IMR-90 (cell line): ENCODE results near the gene FAM234B. TPM values are rescaled to one million over a fixed set of nuclear protein-coding genes. Genes with fewer than 3 reads are reported as not detected.

ENCODE experiments used
- ATAC-seq: fragments of 200-7000 bp; cut with Tn5 transposase; 2 replicates; pipeline ENCODE4 v1.9.1; 2020; ENCODE audit warnings: low read depth, mild to moderate bottlenecking, moderate library complexity
- BruUV-seq: library from RNA; stranded (reverse); fragments of 400-500 nt; replicated peaks from 2 replicates; lab custom pipeline; 2021; lab: Mats Ljungman, UMichigan
- CTCF ChIA-PET: fragments of 300-600 bp; formaldehyde crosslinking; extraction: SDS; loops from one replicate; lab custom pipeline; 2021; ENCODE audit warnings: antibody characterized with exemption; lab: Yijun Ruan, JAX
- POLR2A ChIA-PET: fragments of 300-600 bp; sonication (Branson Sonifier 250); formaldehyde crosslinking; loops from one replicate; lab custom pipeline; 2022; ENCODE audit warnings: antibody characterized with exemption; ENCODE audit not compliant: unreplicated experiment; lab: Charles Lee
- DNase-seq: peaks from one replicate; pipeline ENCODE4 v3.0.0; 2013
- H2AFZ ChIP-seq: replicated peaks from 2 replicates; pipeline ENCODE3; 2013; ENCODE audit warnings: low read length, mild to moderate bottlenecking; ENCODE audit not compliant: poor library complexity
- H2AK5ac ChIP-seq: 2 replicates; pipeline ENCODE4 v1.6.1; 2013; ENCODE audit warnings: low read depth, low read length, inconsistent platforms
- H2AK9ac ChIP-seq: replicated peaks from 2 replicates; pipeline ENCODE3; 2013; ENCODE audit warnings: mild to moderate bottlenecking, low read depth, low read length, moderate library complexity; ENCODE audit not compliant: poor library complexity
- H2BK120ac ChIP-seq: 2 replicates; pipeline ENCODE4 v1.6.1; 2013; ENCODE audit warnings: low read depth, low read length, inconsistent platforms
- H2BK15ac ChIP-seq: 3 replicates; pipeline ENCODE4 v1.6.1; 2013; ENCODE audit warnings: low read depth, low read length, inconsistent platforms
- H2BK20ac ChIP-seq: 2 replicates; pipeline ENCODE4 v1.6.1; 2013; ENCODE audit warnings: low read depth, mild to moderate bottlenecking, inconsistent platforms, low read length, moderate library complexity
- H2BK5ac ChIP-seq: 2 replicates; pipeline ENCODE4 v1.6.1; 2013; ENCODE audit warnings: mild to moderate bottlenecking, low read depth, low read length, inconsistent platforms; ENCODE audit not compliant: poor library complexity, severe bottlenecking
- H3K14ac ChIP-seq: replicated peaks from 2 replicates; pipeline ENCODE4 v1.6.1; 2013; ENCODE audit warnings: low read depth, low read length, inconsistent platforms
- H3K18ac ChIP-seq: 2 replicates; pipeline ENCODE4 v1.6.1; 2013; ENCODE audit warnings: low read depth, low read length, control low read depth
- H3K23ac ChIP-seq: 2 replicates; pipeline ENCODE4 v1.6.1; 2013; ENCODE audit warnings: low read depth, low read length, inconsistent platforms
- H3K27ac ChIP-seq: 2 replicates; pipeline ENCODE4 v1.5.1; 2013; ENCODE audit warnings: mild to moderate bottlenecking, control low read depth, low read length; ENCODE audit not compliant: insufficient read depth
- H3K27me3 ChIP-seq: 2 replicates; pipeline ENCODE4 v1.6.1; 2013; ENCODE audit warnings: low read length; ENCODE audit not compliant: control insufficient read depth, insufficient read depth
- H3K36me3 ChIP-seq: 2 replicates; pipeline ENCODE4 v1.6.1; 2013; ENCODE audit warnings: low read length, mixed read lengths; ENCODE audit not compliant: control insufficient read depth, insufficient read depth
- H3K4ac ChIP-seq: 2 replicates; pipeline ENCODE4 v1.6.1; 2013; ENCODE audit warnings: low read depth, low read length, inconsistent platforms
- H3K4me1 ChIP-seq: 2 replicates; pipeline ENCODE4 v1.6.1; 2013; ENCODE audit warnings: low read length, mixed read lengths; ENCODE audit not compliant: control insufficient read depth, insufficient read depth
- H3K4me2 ChIP-seq: 2 replicates; pipeline ENCODE4 v1.6.1; 2013; ENCODE audit warnings: low read depth, mild to moderate bottlenecking, control low read depth, low read length, moderate library complexity
- H3K4me3 ChIP-seq: 2 replicates; pipeline ENCODE4 v1.5.1; 2013; ENCODE audit warnings: low read depth, mild to moderate bottlenecking, control low read depth, low read length, moderate library complexity; ENCODE audit not compliant: insufficient read depth
- H3K56ac ChIP-seq: 2 replicates; pipeline ENCODE4 v1.6.1; 2013; ENCODE audit warnings: low read length, inconsistent platforms; ENCODE audit not compliant: insufficient read depth; ENCODE audit errors: extremely low read depth
- H3K79me1 ChIP-seq, 2 experiments: 2 replicates each; pipeline ENCODE4 v1.6.1; 2013; ENCODE audit warnings: low read length in 2 of 2, inconsistent platforms in 1 of 2, low read depth in 1 of 2
- H3K9ac ChIP-seq: 2 replicates; pipeline ENCODE4 v1.6.1; 2013; ENCODE audit warnings: low read depth, low read length, control low read depth
- H3K9me1 ChIP-seq: 2 replicates; pipeline ENCODE4 v1.6.1; 2013; ENCODE audit warnings: low read length, inconsistent platforms; ENCODE audit not compliant: insufficient read depth
- H3K9me3 ChIP-seq: 2 replicates; pipeline ENCODE4 v1.6.1; 2013; ENCODE audit warnings: low read length; ENCODE audit not compliant: control insufficient read depth, insufficient read depth
- H4K20me1 ChIP-seq: 2 replicates; pipeline ENCODE4 v1.6.1; 2013; ENCODE audit warnings: low read length, inconsistent platforms; ENCODE audit not compliant: insufficient read depth
- H4K5ac ChIP-seq: 2 replicates; pipeline ENCODE4 v1.6.1; 2013; ENCODE audit warnings: mild to moderate bottlenecking, low read depth, low read length, control low read depth
- H4K8ac ChIP-seq, 2 experiments: 2 replicates each; pipeline ENCODE4 v1.6.1; 2013; ENCODE audit warnings: low read depth in 2 of 2, low read length in 2 of 2, control low read depth in 1 of 2, inconsistent platforms in 1 of 2
- H4K91ac ChIP-seq: 2 replicates; pipeline ENCODE4 v1.6.1; 2013; ENCODE audit warnings: low read depth, low read length, inconsistent platforms; ENCODE audit not compliant: insufficient read depth
- BHLHE40 ChIP-seq: fragments of 150-350 bp; IDR thresholded peaks from 2 replicates; pipeline ENCODE4 v1.6.1; 2016; ENCODE audit warnings: mild to moderate bottlenecking, low read depth, low read length
- CEBPB ChIP-seq: IDR thresholded peaks from 2 replicates; pipeline ENCODE4 v1.6.1; 2012; ENCODE audit warnings: low read depth, low read length, improper control_type of control experiment
- CHD1 ChIP-seq: IDR thresholded peaks from 2 replicates; pipeline ENCODE4 v1.6.1; 2012; ENCODE audit warnings: low read depth, low read length, improper control_type of control experiment
- FOS ChIP-seq: fragments of 150-350 bp; IDR thresholded peaks from 2 replicates; pipeline ENCODE4 v1.6.1; 2016; ENCODE audit warnings: low read depth, low read length
- MAFK ChIP-seq: IDR thresholded peaks from 2 replicates; pipeline ENCODE4 v1.6.1; 2012; ENCODE audit warnings: low read depth, low read length, improper control_type of control experiment
- MAZ ChIP-seq: IDR thresholded peaks from 2 replicates; pipeline ENCODE4 v1.6.1; 2012; ENCODE audit warnings: low read depth, mild to moderate bottlenecking, low read length, improper control_type of control experiment, moderate library complexity, borderline replicate concordance
- MXI1 ChIP-seq: IDR thresholded peaks from 2 replicates; pipeline ENCODE4 v1.6.1; 2012; ENCODE audit warnings: low read depth, mild to moderate bottlenecking, low read length, moderate library complexity, borderline replicate concordance
- NFE2L2 ChIP-seq: fragments of 150-350 bp; IDR thresholded peaks from 2 replicates; pipeline ENCODE4 v1.6.1; 2016; ENCODE audit warnings: low read depth, mild to moderate bottlenecking, low read length
- POLR2A ChIP-seq: IDR thresholded peaks from 2 replicates; pipeline ENCODE4 v1.6.1; 2012; ENCODE audit warnings: mild to moderate bottlenecking, low read depth, low read length
- RAD21 ChIP-seq: IDR thresholded peaks from 2 replicates; pipeline ENCODE4 v1.6.1; 2012; ENCODE audit warnings: low read length, improper control_type of control experiment
- RCOR1 ChIP-seq: IDR thresholded peaks from 2 replicates; pipeline ENCODE4 v1.6.1; 2012; ENCODE audit warnings: mild to moderate bottlenecking, low read length, improper control_type of control experiment; ENCODE audit not compliant: insufficient replicate concordance
- RFX5 ChIP-seq: IDR thresholded peaks from 2 replicates; pipeline ENCODE4 v1.8.0; 2012; ENCODE audit warnings: low read depth, mild to moderate bottlenecking, low read length, moderate library complexity
- SMC3 ChIP-seq: fragments of 150-350 bp; IDR thresholded peaks from 2 replicates; pipeline ENCODE4 v1.6.1; 2016; ENCODE audit warnings: low read depth, mild to moderate bottlenecking, antibody characterized with exemption, low read length, moderate library complexity
- WGBS, 2 experiments: methylation state at CpG; one replicate each; pipeline versions ENCODE4 v1.1.5 to v1.1.7; 2013; ENCODE audit warnings: missing lambda C conversion rate in 2 of 2; ENCODE audit not compliant: insufficient read length in 1 of 2; ENCODE audit errors: extremely low coverage in 2 of 2; 5-methylcytosine and 5-hydroxymethylcytosine counted together
- dilution Hi-C: fragments of 300-500 bp; cut with HindIII; formaldehyde crosslinking; loops from one replicate; pipeline ENCODE4 v1.14.3; 2018; ENCODE audit warnings: low sequenced_read_pairs; ENCODE audit not compliant: unreplicated experiment
- in situ Hi-C: fragments of 300-500 bp; cut with MboI; formaldehyde crosslinking; loops from 3 replicates; pipeline ENCODE4 v1.14.3; 2019; ENCODE audit warnings: low sequenced_read_pairs, inconsistent platforms, mixed read lengths
- intact Hi-C: fragments of 100-400 bp; cut with micrococcal nuclease; formaldehyde crosslinking; loops from 2 replicates; pipeline ENCODE4 v1.10.0; 2022
- polyA plus RNA-seq, 3 experiments: library from polyadenylated mRNA; depleted of rRNA; stranded (reverse); fragments of >200 nt; gene quantifications; 2 replicates each; pipeline ENCODE4 v1.2.3, GENCODE V29; 2012; ENCODE audit warnings: low replicate concordance in 1 of 3
- total RNA-seq: library from RNA; depleted of rRNA; stranded (reverse); fragments of >200 nt; gene quantifications from 2 replicates; pipeline ENCODE4 v1.2.3, GENCODE V29; 2012
- TF ChIP-seq, protein P1 (sequence below): conservative IDR thresholded peaks from 2 replicates; pipeline ENCODE4 v1.5.1; 2012; ENCODE audit warnings: mild to moderate bottlenecking, low read depth, low read length, improper control_type of control experiment
- TF ChIP-seq, protein P2 (sequence below): fragments of 150-350 bp; IDR thresholded peaks from 2 replicates; pipeline ENCODE4 v1.6.1; 2017; ENCODE audit warnings: mild to moderate bottlenecking, antibody characterized with exemption, low read length, low read depth
- TF ChIP-seq, protein P3 (sequence below): fragments of 150-350 bp; IDR thresholded peaks from 2 replicates; pipeline ENCODE4 v1.6.1; 2016; ENCODE audit warnings: low read depth, mild to moderate bottlenecking, low read length, moderate library complexity, borderline replicate concordance

Gene FAM234B
- total and polyA plus RNA-seq, 2 of the 4 experiments (the other 2 are of a cell fraction), result 3.6 to 8.6 TPM

DNA sequence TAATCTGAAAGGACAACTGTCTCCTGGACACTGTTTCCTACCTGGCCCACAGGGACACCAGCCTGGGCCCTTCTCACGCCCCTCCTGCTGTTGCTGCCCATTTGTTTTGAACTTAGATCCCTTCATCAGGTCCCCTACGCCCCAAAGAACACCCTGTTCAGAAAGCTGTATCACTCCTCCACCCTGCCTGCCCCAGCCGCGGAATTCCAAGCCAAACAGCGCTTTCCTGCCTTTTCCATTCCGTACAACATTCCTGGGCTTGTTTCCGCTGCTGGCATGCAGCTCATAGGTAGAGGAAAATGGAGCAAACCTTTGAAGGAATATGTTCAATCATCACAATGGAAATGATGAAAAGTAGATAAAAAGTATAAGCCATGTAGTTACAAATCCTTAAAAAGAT lies 72.1 kb downstream of the FAM234B start:
- Histone ChIP-seq H2AK5ac (no peak overlapping the region), H3K4me3 (no peak overlapping the region), H2BK20ac (no peak overlapping the region), H3K14ac (no peak overlapping the region), H4K20me1 (no peaks in the 10 kb centered on the region), H2BK120ac (no peak overlapping the region), H3K4ac (no peak overlapping the region), H3K18ac (no peak overlapping the region), H3K36me3 (no peaks in the 10 kb centered on the region), H2AK9ac (no peak overlapping the region), H3K9ac (no peak overlapping the region), H2BK15ac (no peak overlapping the region), H2AFZ (no peak overlapping the region), H3K4me2 (no peak overlapping the region), H3K27me3 (no peaks in the 10 kb centered on the region), H4K91ac (no peak overlapping the region), H3K79me1 (no peaks in the 10 kb centered on the region), H4K8ac (no peak overlapping the region), H3K9me3 (peaks cover 4% of the 10 kb centered on the region), H3K23ac (no peak overlapping the region), H4K5ac (no peak overlapping the region), H3K27ac (no peak overlapping the region), H3K56ac (no peak overlapping the region), H2BK5ac (no peak overlapping the region), H3K4me1 (peaks cover 2% of the 10 kb centered on the region; the same call in 1 of the 2 replicates), H3K9me1 (0 out of 2 replicates have a peak, but pooled peaks cover 2% of the 10 kb centered on the region)
- WGBS, 2 experiments, result 75% methylated on average over 2 of the region's 7 CpGs; no CpG with 5 or more reads in 1 of the 2 experiments
- in situ Hi-C loops, result no loop called here
- TF ChIP-seq RCOR1, result no peak
- no peak for TF ChIP-seq RFX5
- TF ChIP-seq CHD1, result no peak
- no peak for TF ChIP-seq FOS
- no peak for TF ChIP-seq MAFK
- TF ChIP-seq BHLHE40, result no peak
- TF ChIP-seq, protein P1, sequence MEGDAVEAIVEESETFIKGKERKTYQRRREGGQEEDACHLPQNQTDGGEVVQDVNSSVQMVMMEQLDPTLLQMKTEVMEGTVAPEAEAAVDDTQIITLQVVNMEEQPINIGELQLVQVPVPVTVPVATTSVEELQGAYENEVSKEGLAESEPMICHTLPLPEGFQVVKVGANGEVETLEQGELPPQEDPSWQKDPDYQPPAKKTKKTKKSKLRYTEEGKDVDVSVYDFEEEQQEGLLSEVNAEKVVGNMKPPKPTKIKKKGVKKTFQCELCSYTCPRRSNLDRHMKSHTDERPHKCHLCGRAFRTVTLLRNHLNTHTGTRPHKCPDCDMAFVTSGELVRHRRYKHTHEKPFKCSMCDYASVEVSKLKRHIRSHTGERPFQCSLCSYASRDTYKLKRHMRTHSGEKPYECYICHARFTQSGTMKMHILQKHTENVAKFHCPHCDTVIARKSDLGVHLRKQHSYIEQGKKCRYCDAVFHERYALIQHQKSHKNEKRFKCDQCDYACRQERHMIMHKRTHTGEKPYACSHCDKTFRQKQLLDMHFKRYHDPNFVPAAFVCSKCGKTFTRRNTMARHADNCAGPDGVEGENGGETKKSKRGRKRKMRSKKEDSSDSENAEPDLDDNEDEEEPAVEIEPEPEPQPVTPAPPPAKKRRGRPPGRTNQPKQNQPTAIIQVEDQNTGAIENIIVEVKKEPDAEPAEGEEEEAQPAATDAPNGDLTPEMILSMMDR, result no peak
- TF ChIP-seq POLR2A, result no peak
- TF ChIP-seq, protein P2, sequence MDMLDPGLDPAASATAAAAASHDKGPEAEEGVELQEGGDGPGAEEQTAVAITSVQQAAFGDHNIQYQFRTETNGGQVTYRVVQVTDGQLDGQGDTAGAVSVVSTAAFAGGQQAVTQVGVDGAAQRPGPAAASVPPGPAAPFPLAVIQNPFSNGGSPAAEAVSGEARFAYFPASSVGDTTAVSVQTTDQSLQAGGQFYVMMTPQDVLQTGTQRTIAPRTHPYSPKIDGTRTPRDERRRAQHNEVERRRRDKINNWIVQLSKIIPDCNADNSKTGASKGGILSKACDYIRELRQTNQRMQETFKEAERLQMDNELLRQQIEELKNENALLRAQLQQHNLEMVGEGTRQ, result no peak
- no peak for TF ChIP-seq RAD21
- TF ChIP-seq, protein P3, sequence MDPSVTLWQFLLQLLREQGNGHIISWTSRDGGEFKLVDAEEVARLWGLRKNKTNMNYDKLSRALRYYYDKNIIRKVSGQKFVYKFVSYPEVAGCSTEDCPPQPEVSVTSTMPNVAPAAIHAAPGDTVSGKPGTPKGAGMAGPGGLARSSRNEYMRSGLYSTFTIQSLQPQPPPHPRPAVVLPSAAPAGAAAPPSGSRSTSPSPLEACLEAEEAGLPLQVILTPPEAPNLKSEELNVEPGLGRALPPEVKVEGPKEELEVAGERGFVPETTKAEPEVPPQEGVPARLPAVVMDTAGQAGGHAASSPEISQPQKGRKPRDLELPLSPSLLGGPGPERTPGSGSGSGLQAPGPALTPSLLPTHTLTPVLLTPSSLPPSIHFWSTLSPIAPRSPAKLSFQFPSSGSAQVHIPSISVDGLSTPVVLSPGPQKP, result no peak
- no peak for TF ChIP-seq CEBPB
- TF ChIP-seq SMC3, result no peak
- no peak for TF ChIP-seq MXI1
- TF ChIP-seq NFE2L2, result no peak
- no peak for TF ChIP-seq MAZ
- BruUV-seq, result no TSS peak
- CTCF ChIA-PET, result no interaction called here
- dilution Hi-C loops, result no loop called here
- intact Hi-C loops, result no loop called here
- DNase-seq, result no peak
- ATAC-seq, result no peak
- POLR2A ChIA-PET, result no interaction called here
